ENCODE measurements around the gene SMTNL1.

The SMTNL1 gene

GRCh38 chr11:57536947-57537619 lies at the start of gene SMTNL1:
Gene SMTNL1 (plus strand): TSS chr11:57537595. CDS start chr11:57542643, 5,048 bp downstream.
- DNase-seq (ENCODE audit: low read depth in 1 of 2, low spot score in 1 of 2) = no peak

- no peak for DNase-seq (ENCODE audit: low read depth in 1 of 2, low spot score in 1 of 2)
Observed at GRCh38 chr11:57487920-57488659, 49.3 kb upstream of the SMTNL1 start.

- DNase-seq (ENCODE audit: low read depth in 1 of 2, low spot score in 1 of 2) = no peak
Observed at GRCh38 chr11:57490456-57491248, 46.7 kb upstream of the SMTNL1 start.

GRCh38 chr11:57491371-57492061 lies 45.9 kb upstream of the SMTNL1 start:
- peak in 1 of 2 donors; percentile 41 for DNase-seq (ENCODE audit: low read depth in 1 of 2, low spot score in 1 of 2)

- peak; percentile 50 to 68 for DNase-seq (ENCODE audit: low read depth in 1 of 2, low spot score in 1 of 2)
Observed at GRCh38 chr11:57493507-57494503, 43.6 kb upstream of the SMTNL1 start.

- no peak for DNase-seq (ENCODE audit: low read depth in 1 of 2, low spot score in 1 of 2)
Observed at GRCh38 chr11:57496109-57496820, 41.1 kb upstream of the SMTNL1 start.

- DNase-seq (ENCODE audit: low read depth in 1 of 2, low spot score in 1 of 2) = no peak
Observed at GRCh38 chr11:57497303-57498247, 39.8 kb upstream of the SMTNL1 start.

GRCh38 chr11:57498540-57498939 lies 38.9 kb upstream of the SMTNL1 start:
- DNase-seq (ENCODE audit: low read depth in 1 of 2, low spot score in 1 of 2) = no peak

GRCh38 chr11:57499413-57499982 lies 37.9 kb upstream of the SMTNL1 start:
- DNase-seq (ENCODE audit: low read depth in 1 of 2, low spot score in 1 of 2) = peak in 1 of 2 donors; percentile 16

- no peak for DNase-seq (ENCODE audit: low read depth in 1 of 2, low spot score in 1 of 2)
Observed at GRCh38 chr11:57499983-57500461, 37.4 kb upstream of the SMTNL1 start.

- no peak for DNase-seq (ENCODE audit: low read depth in 1 of 2, low spot score in 1 of 2)
Observed at GRCh38 chr11:57500515-57500914, 36.9 kb upstream of the SMTNL1 start.

GRCh38 chr11:57500926-57501325 lies 36.5 kb upstream of the SMTNL1 start:
- no peak for DNase-seq (ENCODE audit: low read depth in 1 of 2, low spot score in 1 of 2)

- no peak for DNase-seq (ENCODE audit: low read depth in 1 of 2, low spot score in 1 of 2)
Observed at GRCh38 chr11:57501953-57502352, 35.4 kb upstream of the SMTNL1 start.

- DNase-seq (ENCODE audit: low read depth in 1 of 2, low spot score in 1 of 2) = no peak
Observed at GRCh38 chr11:57502376-57502775, 35.0 kb upstream of the SMTNL1 start.

GRCh38 chr11:57502870-57503269 lies 34.5 kb upstream of the SMTNL1 start:
- no peak for DNase-seq (ENCODE audit: low read depth in 1 of 2, low spot score in 1 of 2)

- no peak for DNase-seq (ENCODE audit: low read depth in 1 of 2, low spot score in 1 of 2)
Observed at GRCh38 chr11:57504511-57504910, 32.9 kb upstream of the SMTNL1 start.

- no peak for DNase-seq (ENCODE audit: low read depth in 1 of 2, low spot score in 1 of 2)
Observed at GRCh38 chr11:57506522-57506921, 30.9 kb upstream of the SMTNL1 start.
